ENCODE measurements around the gene TBC1D2B.

TBC1D2B gene

GRCh38 chr15:78097667-78098066 lies 20.2 kb upstream of the TBC1D2B start:
- no peak for DNase-seq (ENCODE audit: low read depth in 2 of 2)

- no peak for DNase-seq (ENCODE audit: low read depth in 2 of 2)
These were observed 15.9 kb upstream of the TBC1D2B start for GRCh38 chr15:78093242-78094020.

GRCh38 chr15:78092261-78093041 lies 14.9 kb upstream of the TBC1D2B start, which contains the start of gene SH2D7:
Gene SH2D7 (plus strand): TSS chr15:78092561. CDS start chr15:78092585, 24 bp downstream.
- DNase-seq (ENCODE audit: low read depth in 2 of 2): no peak

GRCh38 chr15:78090422-78091063 lies 13.0 kb upstream of the TBC1D2B start:
- DNase-seq (ENCODE audit: low read depth in 2 of 2): no peak

GRCh38 chr15:78088773-78089080 lies 11.2 kb upstream of the TBC1D2B start:
- DNase-seq (ENCODE audit: low read depth in 2 of 2): no peak

- DNase-seq (ENCODE audit: low read depth in 2 of 2): no peak
These were observed 10.7 kb upstream of the TBC1D2B start for GRCh38 chr15:78087951-78088772.

- DNase-seq (ENCODE audit: low read depth in 2 of 2): no peak
These were observed 8.4 kb upstream of the TBC1D2B start for GRCh38 chr15:78085928-78086327.

GRCh38 chr15:78084449-78084750 lies 6.9 kb upstream of the TBC1D2B start:
- no peak for DNase-seq (ENCODE audit: low read depth in 2 of 2)

GRCh38 chr15:78083687-78084448 lies 6.4 kb upstream of the TBC1D2B start:
- no peak for DNase-seq (ENCODE audit: low read depth in 2 of 2)

- no peak for DNase-seq (ENCODE audit: low read depth in 2 of 2)
These were observed 5.7 kb upstream of the TBC1D2B start for GRCh38 chr15:78083186-78083585.

- DNase-seq (ENCODE audit: low read depth in 2 of 2): no peak
These were observed 5.2 kb upstream of the TBC1D2B start for GRCh38 chr15:78082743-78083110.

- no peak for DNase-seq (ENCODE audit: low read depth in 2 of 2)
These were observed 4.7 kb upstream of the TBC1D2B start for GRCh38 chr15:78082106-78082742.

- DNase-seq (ENCODE audit: low read depth in 2 of 2): no peak
These were observed 2.6 kb upstream of the TBC1D2B start for GRCh38 chr15:78080088-78080460.

- DNase-seq (ENCODE audit: low read depth in 2 of 2): no peak
These were observed 2.0 kb upstream of the TBC1D2B start for GRCh38 chr15:78079298-78080087.

- no peak for DNase-seq (ENCODE audit: low read depth in 2 of 2)
These were observed 330 bp upstream of the TBC1D2B start for GRCh38 chr15:78077871-78078210.

- no peak for DNase-seq (ENCODE audit: low read depth in 2 of 2)
These were observed 1.1 kb downstream of the TBC1D2B start for GRCh38 chr15:78076231-78077052.

- no peak for DNase-seq (ENCODE audit: low read depth in 2 of 2)
These were observed 1.9 kb downstream of the TBC1D2B start for GRCh38 chr15:78075490-78076230.

- no peak for DNase-seq (ENCODE audit: low read depth in 2 of 2)
These were observed 4.3 kb downstream of the TBC1D2B start for GRCh38 chr15:78073046-78073787.

Data from activated CD4-positive, alpha-beta T cell treated with anti-CD3 and anti-CD28 coated beads for 24 hours (primary cell).